ENCODE results near the gene D2HGDH. TPM values are rescaled to one million over a fixed set of nuclear protein-coding genes. Genes with fewer than 3 reads are reported as not detected.

Gene D2HGDH
- total RNA-seq, 1 donor from 2014 or later: 10.0 TPM

- DNase-seq (ENCODE audit: low read depth) (no peak), FAIRE-seq (no peak)
- Histone ChIP-seq H3K27me3 (ENCODE audit: insufficient read depth, low read length) (no peaks in the 10 kb centered on the region), H3K4me2 (ENCODE audit: low read length) (no peak overlapping the region), H3K9me3 (ENCODE audit: insufficient read depth, low read depth, low read length) (no peaks in the 10 kb centered on the region), H3K4me1 (ENCODE audit: insufficient read depth, low read length) (no peaks in the 10 kb centered on the region), H3K4me3 (ENCODE audit: insufficient read depth, low read depth, low read length) (no peak overlapping the region), H3K79me2 (ENCODE audit: insufficient read depth, low read length) (no peaks in the 10 kb centered on the region), H4K20me1 (ENCODE audit: insufficient read depth, low read length) (no peaks in the 10 kb centered on the region), H2AFZ (ENCODE audit: low read depth, low read length) (no peak overlapping the region), H3K9ac (ENCODE audit: low read length) (no peak overlapping the region), H3K27ac (ENCODE audit: low read depth, low read length) (no peak overlapping the region), H3K36me3 (ENCODE audit: insufficient read depth, low read length) (no peaks in the 10 kb centered on the region)
- Mint-ChIP-seq H3K27me3 (ENCODE audit: low read depth, unreplicated experiment) (peaks cover 3% of the 10 kb centered on the region), H3K27ac (ENCODE audit: unreplicated experiment) (no peak overlapping the region), H3K4me1 (ENCODE audit: low read depth, unreplicated experiment) (no peaks in the 10 kb centered on the region), H3K9me3 (ENCODE audit: unreplicated experiment) (peaks cover 5% of the 10 kb centered on the region), H3K36me3 (ENCODE audit: low read depth, unreplicated experiment) (peaks cover 35% of the 10 kb centered on the region), H3K4me3 (ENCODE audit: unreplicated experiment) (no peak overlapping the region)
- TF ChIP-seq EZH2 (IDR thresholded peaks at IDR 0.05; ENCODE audit: insufficient read depth, low read length): no peak
These were observed 15.8 kb downstream of the D2HGDH start for GRCh38 chr2:241750076-241750840.

GRCh38 chr2:241751152-241751551, 16.7 kb downstream of the D2HGDH start:
- DNase-seq (ENCODE audit: low read depth) (no peak), FAIRE-seq (no peak)
- no peak overlapping the region for H3K9ac ChIP-seq (ENCODE audit: low read length)
- Mint-ChIP-seq H3K9me3 (ENCODE audit: unreplicated experiment) (peaks cover 2% of the 10 kb centered on the region), H3K27me3 (ENCODE audit: low read depth, unreplicated experiment) (peaks cover 3% of the 10 kb centered on the region), H3K36me3 (ENCODE audit: low read depth, unreplicated experiment) (peaks cover 32% of the 10 kb centered on the region), H3K4me1 (ENCODE audit: low read depth, unreplicated experiment) (no peaks in the 10 kb centered on the region), H3K27ac (ENCODE audit: unreplicated experiment) (no peak overlapping the region), H3K4me3 (ENCODE audit: unreplicated experiment) (no peak overlapping the region)
- no peak overlapping the region for H2AFZ ChIP-seq (ENCODE audit: low read depth, low read length)
- no peak overlapping the region for H3K4me2 ChIP-seq (ENCODE audit: low read length)
- TF ChIP-seq CTCF (IDR thresholded peaks at IDR 0.05; ENCODE audit: insufficient read depth, low read depth, low read length) (no peak), EZH2 (IDR thresholded peaks at IDR 0.05; ENCODE audit: insufficient read depth, low read length) (no peak)
- H4K20me1 ChIP-seq (ENCODE audit: insufficient read depth, low read length): no peaks in the 10 kb centered on the region
- no peak overlapping the region for H3K27ac ChIP-seq (ENCODE audit: low read depth, low read length)
- no peaks in the 10 kb centered on the region for H3K36me3 ChIP-seq (ENCODE audit: insufficient read depth, low read length)
- H3K9me3 ChIP-seq (ENCODE audit: insufficient read depth, low read depth, low read length): no peaks in the 10 kb centered on the region
- H3K27me3 ChIP-seq (ENCODE audit: insufficient read depth, low read length): no peaks in the 10 kb centered on the region
- H3K79me2 ChIP-seq (ENCODE audit: insufficient read depth, low read length): no peaks in the 10 kb centered on the region
- H3K4me3 ChIP-seq (ENCODE audit: insufficient read depth, low read depth, low read length): no peak overlapping the region
- no peaks in the 10 kb centered on the region for H3K4me1 ChIP-seq (ENCODE audit: insufficient read depth, low read length)

GRCh38 chr2:241751776-241752175, 17.3 kb downstream of the D2HGDH start:
- H3K4me3 Mint-ChIP-seq (ENCODE audit: unreplicated experiment): no peak overlapping the region
- no peak overlapping the region for H3K27ac Mint-ChIP-seq (ENCODE audit: unreplicated experiment)
- Histone ChIP-seq H3K4me2 (ENCODE audit: low read length) (no peak overlapping the region), H4K20me1 (ENCODE audit: insufficient read depth, low read length) (no peaks in the 10 kb centered on the region), H3K27ac (ENCODE audit: low read depth, low read length) (no peak overlapping the region), H3K27me3 (ENCODE audit: insufficient read depth, low read length) (no peaks in the 10 kb centered on the region), H2AFZ (ENCODE audit: low read depth, low read length) (no peak overlapping the region), H3K9ac (ENCODE audit: low read length) (no peak overlapping the region), H3K4me3 (ENCODE audit: insufficient read depth, low read depth, low read length) (no peak overlapping the region), H3K9me3 (ENCODE audit: insufficient read depth, low read depth, low read length) (no peaks in the 10 kb centered on the region), H3K4me1 (ENCODE audit: insufficient read depth, low read length) (no peaks in the 10 kb centered on the region), H3K36me3 (ENCODE audit: insufficient read depth, low read length) (no peaks in the 10 kb centered on the region), H3K79me2 (ENCODE audit: insufficient read depth, low read length) (no peaks in the 10 kb centered on the region)
- no peaks in the 10 kb centered on the region for H3K4me1 Mint-ChIP-seq (ENCODE audit: low read depth, unreplicated experiment)
- H3K27me3 Mint-ChIP-seq (ENCODE audit: low read depth, unreplicated experiment): peaks cover 3% of the 10 kb centered on the region
- FAIRE-seq (no peak), DNase-seq (ENCODE audit: low read depth) (no peak)
- peaks cover 30% of the 10 kb centered on the region for H3K36me3 Mint-ChIP-seq (ENCODE audit: low read depth, unreplicated experiment)
- H3K9me3 Mint-ChIP-seq (ENCODE audit: unreplicated experiment): peaks cover 2% of the 10 kb centered on the region
- TF ChIP-seq EZH2 (IDR thresholded peaks at IDR 0.05; ENCODE audit: insufficient read depth, low read length): no peak
- no peak for TF ChIP-seq CTCF (IDR thresholded peaks at IDR 0.05; ENCODE audit: insufficient read depth, low read depth, low read length)
